ENCODE data around the gene DEDD.

GRCh38 chr1:161100556-161100955 is 31.9 kb downstream of the DEDD start:
- TF ChIP-seq CTCF (IDR thresholded peaks at IDR 0.05) (no peak), POLR2A (IDR thresholded peaks at IDR 0.05) (no peak)

Measured in uterus (tissue), 2 donors.